Fibroblast of skin of left biceps (primary cell): Measurements from ENCODE around the gene SLC25A41.

Experiments
- DNase-seq, 2 experiments: peaks; one replicate each; pipeline ENCODE4 v3.0.0-alpha.2; 2013; ENCODE audit warnings: low read depth in 2 of 2

SLC25A41 gene

GRCh38 chr19:6460099-6460884, 26.7 kb upstream of the SLC25A41 start:
- DNase-seq = peak; percentile 98

GRCh38 chr19:6459262-6460098, 25.9 kb upstream of the SLC25A41 start, which contains the start of gene SLC25A23:
Gene SLC25A23 (minus strand): TSS chr19:6459792. CDS start chr19:6459628, 164 bp downstream.
- peak; percentile 49 to 53 for DNase-seq

- DNase-seq = no peak
Measured at GRCh38 chr19:6458695-6459261, 25.2 kb upstream of the SLC25A41 start.

DNA sequence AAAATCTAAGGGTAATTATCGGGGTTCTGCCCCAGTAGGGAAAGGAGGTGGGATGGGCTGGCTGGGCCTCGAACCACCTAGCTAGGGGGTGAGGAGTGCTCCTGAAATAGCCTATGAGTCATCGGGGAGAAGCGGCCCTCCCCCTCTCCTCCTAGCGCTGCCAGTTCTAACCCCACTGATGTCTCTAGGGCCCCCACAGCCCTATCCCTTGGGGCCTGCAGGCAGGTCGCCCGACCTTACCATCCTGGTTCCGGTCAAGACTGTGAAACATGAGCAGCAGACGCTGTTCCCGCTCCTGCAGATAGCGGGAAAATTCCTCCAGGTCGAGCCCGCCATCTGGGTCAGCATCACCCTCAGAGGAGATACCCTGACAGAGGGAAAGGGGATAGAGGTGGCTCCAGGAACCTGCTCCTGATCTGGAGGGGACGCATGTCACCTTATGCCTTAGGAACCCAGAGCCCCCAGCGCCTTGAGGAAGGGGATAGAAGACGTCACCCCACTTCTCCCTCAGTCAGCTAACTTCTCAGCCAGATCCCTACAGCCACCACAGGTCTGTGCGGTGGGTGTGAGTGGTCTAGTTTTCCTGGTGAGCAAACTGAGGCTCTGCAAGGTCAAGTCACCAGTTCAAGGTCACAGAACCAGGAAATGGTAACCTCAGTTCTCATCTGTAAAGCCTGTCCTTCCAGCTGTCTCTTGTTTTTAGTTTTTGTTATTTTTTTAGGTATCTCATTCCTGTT, 24.6 kb upstream of the SLC25A41 start:
- no peak for DNase-seq

DNA sequence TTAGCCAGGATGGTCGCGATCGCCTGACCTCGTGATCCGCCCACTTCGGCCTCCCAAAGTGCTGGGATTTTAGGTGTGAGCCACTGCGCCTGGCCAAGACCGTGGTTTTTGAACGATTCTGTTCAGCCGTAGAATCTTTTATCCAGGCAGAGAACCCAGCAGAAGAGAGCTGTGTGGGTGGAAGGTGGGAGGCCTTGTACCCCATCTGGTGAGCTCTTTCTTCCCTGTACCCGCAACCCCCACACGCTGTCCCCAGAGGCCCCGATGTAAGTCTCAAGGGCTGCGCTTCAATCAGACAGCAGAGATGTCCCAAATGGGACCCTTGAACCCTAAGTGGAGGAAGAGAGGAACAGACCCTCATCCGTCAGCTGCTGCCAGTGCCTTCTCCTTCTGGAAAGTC, 22.4 kb upstream of the SLC25A41 start:
- no peak for DNase-seq

DNA sequence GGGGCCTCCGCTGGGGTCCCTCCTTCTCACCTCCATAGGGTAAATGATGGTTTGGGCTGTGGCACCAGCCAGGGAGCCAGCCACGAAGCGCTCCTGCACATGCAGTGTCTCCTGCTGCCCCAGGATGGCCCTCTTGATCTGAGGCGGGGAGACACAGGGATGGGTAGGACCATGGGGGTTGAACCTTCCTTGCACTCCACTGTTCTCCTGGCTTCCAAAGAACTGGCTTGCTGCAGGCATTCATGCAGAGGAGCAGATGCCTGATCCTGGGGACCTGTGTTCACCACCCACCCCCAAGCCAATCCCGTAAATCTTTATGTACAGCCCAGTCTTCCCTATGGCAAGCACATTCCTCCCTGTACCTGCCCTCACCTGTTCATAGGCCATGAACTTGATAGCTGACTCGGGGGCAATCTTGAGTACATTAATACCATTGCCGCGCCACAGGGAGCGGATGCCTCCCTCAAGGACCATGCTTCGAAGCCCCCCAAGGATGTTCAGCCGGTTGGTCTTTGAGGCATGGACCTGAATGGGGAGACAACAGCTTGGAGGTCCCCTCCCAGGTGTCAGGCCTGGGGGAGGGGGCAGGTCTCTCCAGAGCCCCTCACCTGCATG, 20.5 kb upstream of the SLC25A41 start:
- DNase-seq = no peak

DNA sequence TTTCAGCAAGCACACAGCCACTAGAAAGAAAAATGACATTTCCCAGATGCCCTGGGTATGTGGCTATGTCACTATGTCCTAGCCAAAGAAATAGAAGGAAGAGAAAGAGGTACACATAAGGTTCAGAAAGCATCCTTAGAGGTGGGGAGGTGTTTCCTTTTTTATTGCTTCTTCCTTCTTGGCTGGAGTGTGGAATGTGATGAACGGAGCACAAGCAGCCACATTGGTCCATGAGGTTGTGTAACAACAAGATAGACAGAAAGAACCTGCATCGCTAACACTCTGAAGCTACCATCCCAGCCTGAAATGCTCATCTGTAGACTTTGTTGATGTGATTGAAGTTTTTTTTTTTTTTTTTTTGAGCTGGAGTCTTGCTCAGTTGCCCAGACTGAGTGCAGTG, 19.3 kb upstream of the SLC25A41 start:
- no peak for DNase-seq

- no peak for DNase-seq
Measured at GRCh38 chr19:6452223-6452614, 18.7 kb upstream of the SLC25A41 start.

DNA sequence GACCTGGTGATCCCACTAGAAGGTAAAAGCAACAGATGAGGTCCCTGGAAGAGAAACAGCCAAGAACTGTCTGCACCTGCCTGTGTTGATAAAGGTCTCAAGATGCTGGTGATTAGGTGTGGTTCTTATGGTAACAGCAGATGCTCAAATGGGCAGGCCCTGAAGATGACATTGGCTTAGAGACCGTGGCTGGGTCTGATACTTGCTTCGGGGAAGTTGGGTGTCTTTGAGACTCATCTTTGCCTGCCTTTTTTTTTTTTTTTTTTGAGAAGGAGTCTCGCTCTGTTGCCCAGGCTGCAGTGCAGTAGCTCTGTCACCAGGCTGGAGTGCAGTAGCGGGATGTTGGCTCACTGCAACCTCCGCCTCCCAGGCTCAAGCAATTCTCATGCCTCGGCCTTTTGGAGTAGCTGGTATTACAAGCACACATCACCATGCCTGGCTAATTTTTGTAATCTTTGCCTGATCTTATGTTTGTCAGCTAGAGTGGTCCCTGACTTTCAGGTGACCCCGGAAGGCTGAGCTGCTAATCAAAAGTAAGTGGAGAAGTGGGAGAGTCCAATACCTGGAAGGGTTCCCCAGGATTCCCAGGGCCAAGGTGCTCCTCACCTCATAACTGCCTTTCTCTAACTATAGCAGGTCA, 18.1 kb upstream of the SLC25A41 start:
- DNase-seq = no peak

- no peak for DNase-seq
Measured at GRCh38 chr19:6450166-6450565, 16.6 kb upstream of the SLC25A41 start.

DNA sequence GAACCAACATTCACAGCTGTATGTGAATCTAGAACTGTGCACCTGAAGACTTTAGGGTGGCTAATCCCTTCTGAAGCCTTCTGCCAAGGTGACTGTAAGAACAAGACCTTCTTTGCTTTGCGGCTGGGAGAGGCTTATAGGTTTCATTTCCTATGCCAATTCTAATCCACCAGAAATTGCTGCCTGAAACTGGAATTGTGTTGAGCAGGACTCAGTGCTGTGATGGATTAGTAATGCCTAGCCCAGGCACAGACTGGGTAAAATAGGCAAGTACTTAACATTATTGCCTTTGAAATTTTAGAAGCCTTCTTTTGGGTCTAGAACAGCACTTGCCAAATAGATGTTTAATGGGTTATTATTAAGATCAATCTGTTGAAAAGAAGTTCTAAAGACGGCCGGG, 14.5 kb upstream of the SLC25A41 start:
- DNase-seq = no peak

GRCh38 chr19:6446452-6446851, 12.9 kb upstream of the SLC25A41 start:
- no peak for DNase-seq

GRCh38 chr19:6443986-6444385, 10.4 kb upstream of the SLC25A41 start:
- no peak for DNase-seq

- no peak for DNase-seq
Measured at GRCh38 chr19:6442087-6442688, 8.6 kb upstream of the SLC25A41 start.

DNA sequence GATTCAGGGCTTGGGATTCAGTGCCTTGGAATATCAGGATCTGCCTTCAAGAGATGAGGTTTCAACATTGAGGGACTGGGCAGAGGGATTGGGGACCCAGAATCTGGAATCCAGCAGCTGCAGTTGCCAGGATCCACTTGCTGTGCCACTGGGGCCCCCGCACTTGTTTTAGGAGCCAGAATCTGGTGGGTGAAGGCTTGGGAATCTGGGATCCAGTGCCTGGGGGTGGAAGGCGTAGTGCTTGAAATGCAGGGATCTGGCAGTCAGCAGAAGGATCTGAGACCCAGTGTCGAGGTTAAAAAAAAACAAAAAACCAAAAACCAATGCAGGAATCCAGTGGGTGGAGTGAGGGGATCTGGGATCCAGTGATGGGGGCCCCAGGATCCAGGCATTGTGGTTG, 7.3 kb upstream of the SLC25A41 start:
- DNase-seq = no peak

GRCh38 chr19:6439743-6440142, 6.2 kb upstream of the SLC25A41 start:
- no peak for DNase-seq

- DNase-seq = no peak
Measured at GRCh38 chr19:6433165-6433564, 398 bp downstream of the SLC25A41 start.

GRCh38 chr19:6431891-6432290, 1.7 kb downstream of the SLC25A41 start:
- no peak for DNase-seq

GRCh38 chr19:6429419-6430221, 3.9 kb downstream of the SLC25A41 start:
- DNase-seq = no peak
